HTR-8/SVneo (cell line): ENCODE measurements around the gene PTPRM.

ENCODE experiments used
- DNase-seq: peaks from one replicate; pipeline ENCODE4 v3.0.0; 2011; ENCODE audit warnings: low spot score, mixed read lengths; ENCODE audit not compliant: insufficient read length
- FAIRE-seq: peaks from 2 replicates; lab custom pipeline; 2011; peaks lifted over from hg19 to GRCh38; lab: Jason Lieb, UNC

Gene PTPRM

DNA sequence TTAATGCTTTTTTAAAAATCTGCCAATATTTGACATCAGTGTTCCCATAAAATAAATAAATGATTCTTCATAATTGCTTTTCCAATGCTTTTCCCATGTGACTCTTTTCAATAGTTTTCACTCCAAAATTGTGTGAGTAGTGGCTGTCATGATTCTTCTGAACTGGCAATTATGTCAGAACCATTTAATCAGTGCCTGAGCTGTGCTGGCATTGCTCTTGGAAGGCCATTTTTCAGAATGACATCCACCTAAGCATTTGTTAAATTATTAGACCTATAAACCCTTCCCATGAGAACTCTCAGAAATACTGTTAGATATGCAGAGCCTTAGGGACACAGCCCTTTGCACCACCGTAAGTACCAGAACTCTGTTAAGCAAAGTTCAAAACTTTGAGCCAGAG lies 707.3 kb downstream of the PTPRM start:
- DNase-seq (no peak), FAIRE-seq (no peak)

DNA sequence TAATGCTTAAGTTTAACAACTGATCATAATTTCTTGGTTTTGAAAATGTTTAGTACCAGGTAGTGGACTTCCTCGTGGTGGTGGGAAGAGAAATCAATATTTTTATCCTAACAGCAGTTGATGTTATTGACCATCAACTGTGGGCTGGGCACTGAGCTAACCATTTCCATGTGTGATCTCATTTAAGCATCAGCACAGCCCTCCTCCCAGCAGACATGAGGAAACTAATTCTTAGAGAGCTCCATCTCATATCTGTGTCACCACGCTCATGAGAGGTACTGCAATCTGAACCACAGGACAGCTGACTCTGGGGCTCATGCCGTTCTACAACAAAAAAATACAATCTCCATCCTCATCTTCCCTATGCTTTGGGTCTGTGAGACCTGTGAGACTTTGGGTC lies 709.3 kb downstream of the PTPRM start:
- FAIRE-seq (no peak), DNase-seq (no peak)

DNA sequence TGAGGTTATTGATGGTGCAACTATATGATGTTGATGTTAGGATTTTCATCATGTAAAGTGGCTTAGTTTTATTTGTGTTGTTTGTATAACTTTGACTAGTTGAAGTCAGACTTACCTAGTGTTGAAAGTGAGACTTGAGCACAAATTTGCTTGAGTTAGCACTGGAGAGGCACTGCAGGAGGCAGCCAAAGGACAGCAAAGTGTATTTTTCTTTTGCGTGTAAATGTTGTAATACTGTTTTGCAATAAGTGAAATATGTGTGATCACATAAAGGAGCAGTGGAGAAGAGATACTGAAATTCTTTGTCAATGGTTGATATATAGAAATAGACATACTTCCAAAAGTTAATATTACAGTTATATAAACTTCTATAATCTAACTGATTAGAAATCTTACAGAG lies 710.2 kb downstream of the PTPRM start:
- FAIRE-seq (no peak), DNase-seq (no peak)

DNA sequence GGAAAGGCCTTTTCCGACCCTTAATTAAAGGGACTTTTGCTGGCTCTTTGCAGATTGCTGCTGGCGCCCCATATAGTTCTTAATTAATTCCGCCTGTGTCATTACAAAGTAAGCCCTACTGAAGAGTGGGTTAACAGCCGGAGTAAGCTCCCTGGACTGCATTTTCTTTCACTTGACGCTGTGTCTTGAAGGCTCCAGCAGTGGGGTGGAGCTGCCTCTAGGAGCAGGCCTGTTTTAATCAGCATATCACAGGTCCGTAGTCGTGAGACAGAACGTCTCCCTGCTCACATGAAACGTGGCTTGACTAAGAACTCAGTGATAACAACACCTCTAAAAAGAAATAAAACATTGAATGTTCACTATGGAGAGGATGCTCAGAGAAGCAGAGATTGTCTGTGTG lies 712.2 kb downstream of the PTPRM start:
- FAIRE-seq (no peak), DNase-seq (no peak)

DNA sequence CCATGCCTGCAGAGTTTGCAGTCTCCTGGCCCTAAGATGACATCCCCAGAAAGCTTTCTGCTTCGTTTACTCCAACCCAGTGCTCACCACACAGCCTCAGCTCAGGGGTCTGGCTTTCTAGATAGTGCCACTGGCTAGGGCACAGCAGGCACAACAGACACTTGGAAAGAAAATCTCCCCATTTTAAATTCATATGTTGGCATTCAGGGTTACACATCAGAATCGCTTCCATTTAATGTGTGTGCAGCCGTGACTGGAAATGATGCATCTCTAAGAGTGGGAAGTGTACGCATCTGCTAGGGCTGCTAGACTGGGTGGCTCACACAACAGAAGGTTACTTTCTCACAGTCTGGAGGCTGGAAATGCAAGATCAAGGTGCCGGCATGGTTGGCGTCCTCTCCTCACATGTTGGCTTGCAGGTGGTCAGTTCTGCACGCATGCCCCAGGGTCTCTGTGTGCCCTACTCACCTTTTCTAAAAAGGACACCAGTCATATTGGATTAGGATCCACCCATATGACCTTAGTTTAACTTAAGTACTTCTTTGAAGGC lies 712.7 kb downstream of the PTPRM start:
- DNase-seq (no peak), FAIRE-seq (no peak)

DNA sequence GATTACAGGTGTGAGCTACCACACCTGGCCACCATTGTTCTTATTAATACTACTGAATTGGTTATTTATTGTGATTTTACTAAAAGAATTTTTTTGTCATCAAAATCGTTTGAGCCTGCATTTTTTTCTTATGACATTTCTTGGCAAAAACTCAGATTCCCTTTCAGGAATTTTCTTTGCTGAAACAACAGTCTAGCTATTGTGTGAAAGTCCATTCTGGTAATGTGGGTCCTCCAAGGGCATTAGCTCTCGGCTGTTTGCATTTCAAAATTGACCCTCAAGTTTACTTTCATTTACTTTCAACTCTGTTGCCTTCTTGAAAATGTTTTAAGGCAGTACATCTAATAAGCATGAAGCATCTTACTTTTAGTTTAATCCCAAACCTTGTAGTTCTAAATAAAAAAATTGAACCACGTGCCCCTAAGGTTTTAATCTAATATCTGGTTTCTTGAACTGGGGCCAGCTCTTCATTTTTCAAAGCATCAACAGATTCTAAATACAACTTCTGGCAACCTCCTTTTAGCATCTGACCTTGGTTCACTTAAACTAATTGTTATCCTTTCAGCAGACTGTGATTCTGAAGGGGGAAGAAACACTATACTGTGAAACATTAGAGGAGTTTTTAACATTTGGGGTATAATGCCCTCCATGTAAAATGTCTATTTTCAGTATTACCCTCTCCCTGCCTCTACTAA lies 716.9 kb downstream of the PTPRM start:
- no peak for DNase-seq
- FAIRE-seq: no peak

DNA sequence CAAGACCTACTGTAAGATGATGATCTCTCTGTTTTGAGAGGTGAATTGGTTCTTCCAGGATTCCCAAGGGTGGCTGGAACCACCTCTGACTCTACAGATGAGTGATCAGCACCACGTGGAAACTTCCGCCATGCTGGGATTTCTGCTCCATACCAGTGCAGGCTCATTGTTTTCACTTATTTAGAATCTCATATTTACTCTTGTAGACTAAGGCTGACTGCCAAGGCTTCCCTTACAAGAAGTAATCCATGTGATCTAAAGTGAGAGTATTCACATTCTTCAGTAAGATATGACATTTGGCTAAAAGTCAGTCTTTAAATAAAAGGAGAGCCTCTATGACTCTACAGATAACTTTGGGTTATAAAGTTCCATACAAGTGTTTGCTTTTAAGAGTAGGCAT lies 719.2 kb downstream of the PTPRM start:
- FAIRE-seq: no peak
- no peak for DNase-seq

DNA sequence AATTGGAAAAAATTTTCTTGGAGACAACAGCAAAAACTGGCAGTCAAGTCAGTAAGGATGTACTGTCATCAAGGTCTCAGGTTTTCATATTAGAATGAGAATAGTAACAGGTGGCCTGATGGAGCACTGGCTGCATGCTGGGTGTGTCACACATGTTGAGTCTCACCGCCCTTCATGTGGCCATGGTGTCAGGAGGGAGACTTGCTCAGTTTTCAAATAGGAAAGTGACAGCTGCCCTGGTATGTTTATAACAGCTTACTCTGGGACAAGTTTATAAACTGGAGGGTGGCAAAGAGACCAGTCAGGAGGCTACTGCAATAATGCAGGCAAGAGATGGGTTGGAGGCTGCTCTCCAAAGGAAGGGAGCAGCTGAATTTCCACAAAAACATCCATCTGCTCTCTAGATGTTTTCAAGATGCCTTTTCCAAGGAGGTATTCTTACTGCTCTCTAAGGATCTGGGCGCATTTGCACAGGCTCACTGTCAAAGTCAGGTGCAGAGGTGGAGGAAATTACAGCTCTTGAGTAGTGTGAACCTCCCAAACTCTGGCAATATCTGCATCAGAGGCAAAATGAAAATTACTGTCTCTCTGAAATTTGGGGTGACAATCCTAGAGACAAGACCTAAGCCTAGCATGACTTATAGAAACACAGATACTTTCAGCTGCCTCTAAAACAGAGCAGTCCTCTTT lies 720.2 kb downstream of the PTPRM start:
- DNase-seq (no peak), FAIRE-seq (no peak)

DNA sequence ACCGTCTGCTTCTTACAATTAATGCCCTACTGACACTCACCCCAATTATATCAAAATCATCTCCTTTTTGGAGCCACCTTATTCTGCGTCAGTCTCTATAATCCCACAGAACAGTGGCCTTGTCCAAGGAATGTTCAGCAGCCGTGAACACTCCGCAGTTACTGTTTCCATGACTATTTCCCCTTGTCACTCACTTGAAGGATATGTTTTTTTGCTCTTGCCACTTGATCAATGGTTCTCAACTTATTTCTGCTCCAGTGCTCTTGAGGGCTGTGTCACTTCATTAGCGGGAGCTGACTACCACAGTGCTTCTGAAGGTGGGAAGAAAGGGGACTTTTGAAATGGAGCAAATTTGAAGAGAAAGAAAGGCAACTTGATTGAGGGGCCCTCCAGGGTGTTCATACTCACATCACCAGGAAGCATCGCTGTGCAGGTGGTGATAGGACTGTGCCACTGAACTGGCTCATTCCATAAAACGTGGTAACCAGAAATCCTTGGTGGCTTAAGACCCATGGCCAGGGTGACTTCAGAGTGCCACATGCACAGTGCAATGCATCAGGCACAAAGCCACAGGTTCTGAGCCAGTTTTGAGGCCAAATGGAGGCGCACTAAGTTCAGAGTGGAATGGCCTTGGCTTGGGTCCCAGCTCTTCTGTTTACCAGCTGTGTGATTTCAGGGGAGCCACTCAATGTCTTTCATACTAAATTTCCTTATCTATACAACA lies 721.5 kb downstream of the PTPRM start:
- DNase-seq (no peak), FAIRE-seq (no peak)

DNA sequence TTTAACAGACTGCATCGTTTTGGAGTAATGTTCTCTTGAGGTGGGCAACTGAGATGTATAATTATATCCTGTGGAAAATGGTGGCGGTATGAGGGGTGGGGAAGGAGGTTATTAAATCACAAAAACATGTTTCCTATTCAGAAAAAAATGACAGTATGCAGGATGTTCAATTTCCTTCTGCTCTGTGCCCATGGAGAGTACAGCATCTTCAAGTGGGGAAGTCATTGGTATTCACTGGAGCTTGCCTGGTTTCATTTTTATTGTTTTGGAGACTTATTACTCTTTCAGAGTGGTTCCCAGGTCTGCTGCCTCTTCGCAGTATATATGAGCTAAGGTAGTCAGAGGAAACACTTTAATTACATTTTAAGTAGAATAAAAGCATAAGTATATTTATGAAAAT lies 723.3 kb downstream of the PTPRM start:
- no peak for FAIRE-seq
- no peak for DNase-seq

DNA sequence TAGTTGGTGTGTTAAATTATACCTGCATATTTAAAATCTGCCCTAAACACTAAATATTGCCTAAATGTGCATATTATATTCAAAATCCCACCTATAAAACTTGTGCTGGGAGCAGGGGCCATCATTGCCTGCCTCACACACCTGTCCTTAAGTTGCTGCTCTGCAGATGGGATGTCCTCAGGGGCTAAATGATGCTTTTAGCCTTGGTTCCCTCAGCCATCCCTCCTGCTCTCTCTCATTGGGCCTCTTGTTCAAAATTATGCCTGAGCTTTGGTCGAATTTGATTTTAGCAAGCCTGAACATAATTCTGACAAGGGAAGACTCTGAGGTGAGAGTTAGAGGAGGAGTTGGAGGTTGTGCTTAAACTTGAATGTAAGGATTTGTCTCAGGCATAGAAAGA lies 723.8 kb downstream of the PTPRM start:
- no peak for FAIRE-seq
- no peak for DNase-seq

DNA sequence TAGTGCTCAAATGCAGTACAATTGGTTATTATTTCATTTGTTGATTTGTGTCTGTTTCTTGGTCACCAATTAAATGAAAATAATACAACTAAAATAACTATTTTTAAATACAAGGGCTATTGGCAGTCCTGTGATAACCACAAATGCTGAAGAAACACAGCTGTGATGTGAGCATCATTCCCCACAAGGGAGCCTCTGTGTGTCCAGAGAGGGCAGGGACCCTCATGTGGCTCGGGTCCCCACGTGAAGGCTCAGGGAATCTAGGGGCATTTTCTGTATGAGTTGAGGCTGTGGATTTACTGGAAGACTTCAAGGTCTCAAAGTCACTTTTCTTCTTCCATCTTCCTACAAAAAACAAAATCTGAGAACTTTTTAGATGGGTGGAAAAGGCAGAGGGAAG lies 726.1 kb downstream of the PTPRM start:
- no peak for FAIRE-seq
- no peak for DNase-seq

DNA sequence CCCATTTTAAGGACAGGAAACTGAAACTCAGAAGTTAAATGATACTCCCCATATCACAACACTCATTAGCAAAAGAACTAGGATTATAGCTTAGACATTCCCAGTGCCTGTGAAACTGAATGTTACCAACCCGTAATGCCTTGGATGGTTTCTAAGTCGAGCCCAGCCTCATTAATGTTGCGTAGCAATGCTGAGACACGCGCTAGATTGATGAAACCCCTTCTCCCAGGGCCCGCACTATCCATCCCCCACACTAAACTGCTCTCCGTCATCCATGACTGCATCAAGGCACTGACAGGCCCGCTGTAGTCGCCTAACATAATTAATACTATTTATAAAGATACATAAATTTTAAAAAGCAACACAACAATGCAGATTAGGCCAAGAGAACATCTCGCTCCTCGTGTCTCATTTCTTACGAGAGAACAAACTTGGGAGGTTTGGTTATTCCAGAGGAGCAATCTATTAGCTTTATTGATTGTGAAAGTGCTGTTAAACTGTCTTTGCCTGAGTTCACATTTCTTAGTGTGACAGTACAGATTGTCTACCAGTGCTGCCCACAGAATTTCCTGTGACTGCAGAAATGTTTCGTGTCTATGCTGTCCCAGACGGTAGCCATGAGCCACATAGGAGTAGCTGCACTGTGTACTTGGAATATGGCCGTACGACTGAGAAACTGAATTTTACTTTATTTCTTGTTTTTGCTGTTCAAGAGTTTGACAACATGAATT lies 729.9 kb downstream of the PTPRM start:
- FAIRE-seq (no peak), DNase-seq (no peak)

DNA sequence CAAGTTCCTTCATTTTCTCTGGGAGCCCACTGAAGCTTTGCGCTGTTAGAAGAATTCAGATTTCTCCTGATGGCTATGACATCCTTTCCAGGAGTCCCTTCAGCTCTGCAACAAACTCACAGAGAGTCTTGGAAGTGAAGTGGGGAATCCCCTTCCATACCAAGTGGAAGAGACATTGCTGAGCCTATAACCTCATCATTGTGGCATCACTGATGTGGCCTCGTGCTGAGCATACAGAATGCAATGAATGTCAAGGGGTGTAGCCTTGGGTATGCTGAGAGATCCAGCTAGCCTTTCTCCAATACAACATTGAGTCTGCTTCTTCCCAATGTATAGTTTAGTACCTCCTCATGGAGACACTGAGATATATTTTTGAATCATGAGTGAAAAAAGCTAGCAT lies 731.1 kb downstream of the PTPRM start:
- DNase-seq: no peak
- FAIRE-seq: no peak

DNA sequence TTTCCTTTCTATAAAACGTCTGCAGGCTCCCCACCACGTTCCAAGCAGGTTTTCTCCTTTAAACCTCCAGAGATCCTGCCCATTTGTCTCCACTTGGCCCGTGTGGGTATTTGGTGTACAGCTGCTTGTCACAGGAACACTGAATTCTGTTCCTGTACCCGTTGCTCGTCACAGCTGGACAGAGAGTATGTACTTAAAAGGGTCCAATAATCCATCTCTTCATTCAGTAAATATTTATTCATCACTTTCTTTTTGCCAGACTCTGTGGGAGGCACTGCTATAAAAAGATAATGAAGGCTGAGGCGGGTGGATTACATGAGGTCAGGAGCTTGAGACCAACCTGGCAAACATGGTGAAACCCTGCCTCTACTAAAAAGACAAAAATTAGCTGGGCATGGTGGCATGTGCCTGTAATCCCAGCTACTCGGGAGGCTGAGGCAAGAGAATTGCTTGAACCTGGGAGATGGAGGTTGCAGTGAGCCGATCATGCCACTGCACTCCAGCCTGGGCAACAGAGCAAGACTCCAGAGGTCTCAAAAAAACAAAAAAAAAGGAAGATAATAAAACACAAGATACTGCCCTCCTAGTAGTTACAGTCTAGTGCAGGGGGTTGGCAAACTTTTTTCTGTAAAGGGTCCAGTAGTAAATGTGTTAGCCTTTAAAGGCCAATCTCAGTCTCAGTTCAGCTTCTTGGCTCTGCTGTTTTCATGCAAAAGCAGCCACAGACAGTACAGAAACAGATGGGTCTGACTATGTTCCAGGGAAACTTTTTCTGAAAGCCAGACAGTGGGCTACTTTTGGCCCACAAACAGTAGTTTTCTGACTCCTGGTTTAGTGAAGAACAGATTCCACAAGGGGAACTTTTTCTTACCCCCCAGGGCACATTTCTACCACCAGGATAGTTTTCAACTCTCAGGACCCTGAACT lies 732.2 kb downstream of the PTPRM start:
- no peak for FAIRE-seq
- DNase-seq: no peak

DNA sequence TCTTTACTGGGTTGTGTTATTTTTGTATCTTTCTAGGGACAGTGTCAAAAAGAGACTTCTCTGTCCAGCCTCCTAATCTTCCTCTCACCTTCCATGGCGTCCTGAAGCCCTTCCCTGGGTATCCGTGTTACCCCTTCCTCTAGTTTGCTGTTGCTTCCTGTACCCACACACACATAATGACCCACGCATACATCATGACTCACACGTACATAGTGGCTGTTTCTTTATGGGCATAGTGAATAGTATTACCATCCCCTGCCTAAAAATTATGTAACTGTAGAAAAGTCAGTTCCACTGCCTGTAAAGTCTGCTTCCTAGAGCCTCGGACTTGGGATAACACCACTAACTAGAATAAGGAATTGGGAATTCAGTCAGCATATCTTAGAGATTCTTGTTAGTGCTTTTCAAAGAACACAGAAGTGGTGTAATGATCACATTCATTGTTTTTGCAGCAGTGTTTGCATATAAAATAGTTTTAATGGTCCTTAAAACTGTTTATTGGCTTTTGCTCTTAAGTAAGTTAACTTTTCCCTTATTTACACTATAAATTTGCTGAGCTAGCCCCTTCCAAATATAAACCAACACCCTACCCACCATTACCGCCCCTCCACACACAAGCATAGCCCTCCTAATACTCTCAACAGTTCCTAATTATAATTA lies 733.8 kb downstream of the PTPRM start:
- DNase-seq (no peak), FAIRE-seq (no peak)

DNA sequence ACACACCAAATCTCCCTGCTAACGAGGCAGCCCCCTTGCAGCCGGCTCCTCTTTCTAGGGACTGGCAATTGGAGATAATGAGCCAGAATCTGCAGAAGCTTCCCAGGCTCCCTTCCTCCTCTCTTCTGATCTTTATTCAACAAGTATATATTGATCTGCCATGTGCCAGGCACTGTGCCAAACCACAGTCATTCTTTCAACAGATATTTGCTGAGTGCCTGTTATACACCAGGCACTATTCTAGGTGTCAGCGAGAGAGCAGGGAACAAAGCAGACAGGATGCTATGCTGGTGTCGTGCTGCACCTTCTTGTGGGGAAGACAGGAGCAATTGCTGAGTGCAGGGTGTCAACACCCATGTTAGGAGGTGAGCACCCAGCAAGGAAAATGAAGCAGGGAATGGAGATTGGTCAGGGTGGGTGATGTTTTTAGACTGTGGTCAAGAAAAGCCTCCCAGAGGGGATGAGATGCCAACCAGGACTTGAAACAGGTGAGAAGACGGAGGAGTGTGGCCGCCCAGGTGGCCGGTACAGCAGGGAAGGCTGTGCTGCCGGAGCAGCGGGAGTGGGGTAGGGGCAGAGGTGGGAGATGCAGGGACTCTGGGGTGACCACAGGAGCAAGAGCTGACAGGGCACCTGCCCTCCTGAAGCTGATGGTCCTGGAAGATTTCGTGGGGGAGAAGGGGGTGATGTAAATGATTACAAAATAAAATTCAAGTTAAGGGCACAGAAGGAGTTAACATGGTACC lies 734.5 kb downstream of the PTPRM start:
- FAIRE-seq (no peak), DNase-seq (no peak)

DNA sequence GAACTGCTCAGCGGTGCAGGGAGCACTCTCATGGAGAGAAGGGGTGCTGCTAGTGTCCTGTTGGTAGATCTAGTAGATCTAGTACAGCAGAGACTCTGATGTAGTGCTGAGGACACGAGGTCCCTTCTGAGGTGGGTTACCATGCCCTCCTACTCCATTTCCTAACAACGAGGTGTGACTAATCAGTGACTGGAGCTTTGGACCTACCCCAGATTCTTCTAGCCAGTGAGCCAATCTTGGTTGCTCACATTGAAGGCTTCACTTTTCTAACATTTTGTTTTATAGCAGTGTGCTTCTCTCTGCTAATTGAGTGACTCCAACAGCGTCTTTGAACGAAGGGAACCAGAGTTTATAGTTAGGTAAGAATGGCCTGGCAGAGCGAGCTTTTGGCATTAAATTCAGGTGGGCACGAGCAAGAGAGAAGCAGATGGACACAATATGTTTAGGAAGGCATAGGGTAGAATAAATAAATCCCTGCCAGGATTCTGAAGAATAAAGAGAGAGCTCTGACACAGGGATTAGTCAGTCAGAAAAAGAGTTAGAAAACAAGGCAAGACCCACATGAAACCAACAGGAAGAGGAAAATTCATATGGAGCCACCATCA lies 736.1 kb downstream of the PTPRM start:
- FAIRE-seq (no peak), DNase-seq (no peak)
